Mesendoderm (in vitro differentiated cells): Measurements from ENCODE around the gene ABL1.
"Not testable (repeated sequence)": the region's sequence is repeated elsewhere in the genome, so short reads cannot be mapped to it uniquely, and the experiment has no call there.

Experiments
- DNase-seq: peaks from one replicate; pipeline ENCODE4 v3.0.0; 2013
- H2AK5ac ChIP-seq: 2 replicates; pipeline ENCODE4 v1.6.1; 2013; ENCODE audit warnings: low read length, inconsistent platforms
- H2BK120ac ChIP-seq: 2 replicates; pipeline ENCODE4 v1.6.1; 2013; ENCODE audit warnings: low read depth, mild to moderate bottlenecking, low read length, moderate library complexity, mixed read lengths
- H2BK15ac ChIP-seq: replicated peaks from 2 replicates; pipeline ENCODE4 v1.6.1; 2013; ENCODE audit warnings: low read depth, mild to moderate bottlenecking, moderate library complexity
- H2BK5ac ChIP-seq: 2 replicates; pipeline ENCODE4 v1.6.1; 2013; ENCODE audit warnings: low read length, inconsistent platforms
- H3K18ac ChIP-seq: 2 replicates; pipeline ENCODE4 v1.6.1; 2013; ENCODE audit warnings: mild to moderate bottlenecking, low read length, mixed read lengths
- H3K23ac ChIP-seq: one replicate; pipeline ENCODE4 v1.6.1; 2013; ENCODE audit warnings: low read length
- H3K27ac ChIP-seq: 2 replicates; pipeline ENCODE4 v1.5.1; 2013; ENCODE audit warnings: low read depth, mild to moderate bottlenecking, inconsistent platforms, low read length, moderate library complexity
- H3K27me3 ChIP-seq: 2 replicates; pipeline ENCODE4 v1.6.1; 2013; ENCODE audit warnings: low read length, control low read depth, mild to moderate bottlenecking, inconsistent platforms; ENCODE audit not compliant: insufficient read depth, poor library complexity
- H3K36me3 ChIP-seq: 2 replicates; pipeline ENCODE4 v1.6.1; 2013; ENCODE audit warnings: low read length, inconsistent platforms; ENCODE audit not compliant: control insufficient read depth, insufficient read depth
- H3K4ac ChIP-seq: one replicate; pipeline ENCODE4 v1.6.1; 2013; ENCODE audit warnings: low read depth, mild to moderate bottlenecking, low read length, moderate library complexity
- H3K4me1 ChIP-seq: 2 replicates; pipeline ENCODE4 v1.6.1; 2013; ENCODE audit warnings: low read depth, low read length, inconsistent platforms; ENCODE audit not compliant: control insufficient read depth
- H3K4me2 ChIP-seq: 2 replicates; pipeline ENCODE4 v1.6.1; 2013; ENCODE audit warnings: low read length
- H3K4me3 ChIP-seq: 2 replicates; pipeline ENCODE4 v1.5.1; 2013; ENCODE audit warnings: mild to moderate bottlenecking, low read length
- H3K56ac ChIP-seq: one replicate; pipeline ENCODE4 v1.6.1; 2013; ENCODE audit warnings: low read length
- H3K79me1 ChIP-seq: 2 replicates; pipeline ENCODE4 v1.6.1; 2013; ENCODE audit warnings: low read length, inconsistent platforms
- H3K79me2 ChIP-seq: 2 replicates; pipeline ENCODE4 v1.6.1; 2013; ENCODE audit warnings: mild to moderate bottlenecking, low read length; ENCODE audit not compliant: control insufficient read depth, insufficient read depth
- H3K9ac ChIP-seq: 2 replicates; pipeline ENCODE4 v1.6.1; 2013; ENCODE audit warnings: low read length, inconsistent platforms
- H4K5ac ChIP-seq: one replicate; pipeline ENCODE4 v1.6.1; 2013; ENCODE audit warnings: low read length
- H4K8ac ChIP-seq: one replicate; pipeline ENCODE4 v1.6.1; 2013; ENCODE audit warnings: low read depth, mild to moderate bottlenecking, control low read depth, low read length, moderate library complexity
- WGBS: extraction: QIAGEN DNeasy Blood & Tissue Kit; methylation state at CpG from one replicate; pipeline ENCODE4 v1.1.7; 2013; ENCODE audit warnings: low lambda C conversion rate, missing lambda C conversion rate; ENCODE audit not compliant: insufficient coverage; ENCODE audit errors: extremely low coverage; 5-methylcytosine and 5-hydroxymethylcytosine counted together

ABL1 gene

DNA sequence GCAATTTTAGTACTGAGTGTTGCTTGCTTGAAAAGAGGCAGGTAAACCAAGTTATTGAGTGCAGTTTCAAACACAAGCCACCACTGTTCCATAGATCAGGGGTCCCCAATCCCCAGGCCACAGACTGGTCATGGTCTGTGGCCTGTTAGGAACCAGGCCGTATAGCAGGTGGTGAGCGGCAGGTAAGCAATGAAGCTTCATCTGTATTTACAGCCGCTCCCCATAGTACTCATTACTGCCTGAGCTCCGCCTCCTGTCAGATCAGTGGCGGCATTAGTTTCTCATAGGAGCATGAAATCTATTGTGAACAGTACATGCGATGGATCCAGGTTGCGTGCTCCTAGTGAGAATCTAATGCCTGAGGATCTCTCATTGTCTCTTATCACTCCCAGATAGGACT is 41.5 kb upstream of the ABL1 start:
- no peak overlapping the region for H2BK5ac ChIP-seq
- peaks cover 5% of the 10 kb centered on the region for H3K79me1 ChIP-seq
- H3K4me3 ChIP-seq = no peak overlapping the region
- no peak overlapping the region for H2AK5ac ChIP-seq
- no peak overlapping the region for H3K18ac ChIP-seq
- no peak overlapping the region for H3K4me2 ChIP-seq
- H4K8ac ChIP-seq = no peak overlapping the region
- no peak for DNase-seq
- no peak overlapping the region for H3K23ac ChIP-seq
- no peaks in the 10 kb centered on the region for H3K27me3 ChIP-seq
- H3K79me2 ChIP-seq = no peaks in the 10 kb centered on the region
- no peaks in the 10 kb centered on the region for H3K36me3 ChIP-seq
- no CpG with 5 or more reads among the region's 7 CpGs for WGBS
- no peak overlapping the region for H3K56ac ChIP-seq
- no peaks in the 10 kb centered on the region for H3K4me1 ChIP-seq
- H3K27ac ChIP-seq = no peak overlapping the region
- H2BK15ac ChIP-seq = no peak overlapping the region
- no peak overlapping the region for H2BK120ac ChIP-seq
- H3K4ac ChIP-seq = no peak overlapping the region
- no peak overlapping the region for H4K5ac ChIP-seq
- H3K9ac ChIP-seq = no peak overlapping the region

DNA sequence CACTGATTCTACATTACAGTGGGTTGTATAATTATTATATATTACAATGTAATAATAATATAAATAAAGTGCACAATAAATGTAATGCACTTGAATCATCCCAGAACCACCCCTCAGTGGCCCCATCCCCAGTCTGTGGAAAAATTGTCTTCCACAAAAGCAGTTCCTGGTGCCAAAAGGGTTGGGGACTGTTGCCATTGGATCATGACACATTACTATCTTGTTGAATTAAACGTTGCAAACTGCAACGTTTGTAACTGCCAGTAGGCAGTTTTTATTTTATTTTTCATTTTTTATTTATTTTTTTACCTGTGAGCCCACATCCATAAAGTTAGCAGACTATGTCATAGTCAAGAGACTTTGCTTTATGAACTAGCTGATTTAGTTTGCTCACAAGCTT is 41.0 kb upstream of the ABL1 start:
- DNase-seq, H3K4me1 ChIP-seq: not testable (repeated sequence)

DNA sequence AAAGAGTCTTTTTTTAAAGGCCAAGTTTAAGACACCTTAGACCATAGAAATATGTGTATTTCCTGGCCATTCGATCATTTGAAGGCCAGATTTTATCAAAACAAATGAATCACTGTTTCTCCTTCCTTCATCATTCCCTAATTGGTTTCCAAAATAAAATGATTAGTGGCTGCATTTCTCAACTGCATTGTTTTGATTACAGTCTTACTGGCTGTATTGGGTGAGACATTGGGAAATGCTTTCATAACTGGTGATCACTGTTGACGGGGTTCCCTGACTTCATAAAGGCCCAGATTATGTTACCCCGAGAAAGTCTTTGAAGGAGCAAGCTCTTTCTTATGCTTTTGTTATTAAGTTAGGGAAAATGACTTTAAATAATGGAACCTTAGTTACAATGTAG is 40.6 kb upstream of the ABL1 start:
- not testable (repeated sequence) for H3K4me1 ChIP-seq, H2BK15ac ChIP-seq, H3K79me2 ChIP-seq, H3K56ac ChIP-seq, H2BK5ac ChIP-seq, H3K23ac ChIP-seq, H3K4ac ChIP-seq, DNase-seq, H3K27ac ChIP-seq, H3K18ac ChIP-seq, H2AK5ac ChIP-seq, H3K36me3 ChIP-seq, H3K4me3 ChIP-seq, H3K9ac ChIP-seq, H3K79me1 ChIP-seq, H2BK120ac ChIP-seq, H3K4me2 ChIP-seq, H4K8ac ChIP-seq, H3K27me3 ChIP-seq, H4K5ac ChIP-seq
- no CpG with 5 or more reads among the region's 3 CpGs for WGBS

More for the DNA sequence above, 41.0 kb upstream of the ABL1 start:
- not testable (repeated sequence) for H3K18ac ChIP-seq, H3K27ac ChIP-seq, H3K4ac ChIP-seq, H3K27me3 ChIP-seq, H3K4me2 ChIP-seq, H3K23ac ChIP-seq, H3K56ac ChIP-seq, H3K4me3 ChIP-seq, H2AK5ac ChIP-seq, H2BK15ac ChIP-seq, H3K36me3 ChIP-seq, H2BK5ac ChIP-seq, H2BK120ac ChIP-seq, H3K9ac ChIP-seq, H3K79me1 ChIP-seq, H4K8ac ChIP-seq, H3K79me2 ChIP-seq, H4K5ac ChIP-seq
- WGBS = no CpG with 5 or more reads among the region's 2 CpGs

DNA sequence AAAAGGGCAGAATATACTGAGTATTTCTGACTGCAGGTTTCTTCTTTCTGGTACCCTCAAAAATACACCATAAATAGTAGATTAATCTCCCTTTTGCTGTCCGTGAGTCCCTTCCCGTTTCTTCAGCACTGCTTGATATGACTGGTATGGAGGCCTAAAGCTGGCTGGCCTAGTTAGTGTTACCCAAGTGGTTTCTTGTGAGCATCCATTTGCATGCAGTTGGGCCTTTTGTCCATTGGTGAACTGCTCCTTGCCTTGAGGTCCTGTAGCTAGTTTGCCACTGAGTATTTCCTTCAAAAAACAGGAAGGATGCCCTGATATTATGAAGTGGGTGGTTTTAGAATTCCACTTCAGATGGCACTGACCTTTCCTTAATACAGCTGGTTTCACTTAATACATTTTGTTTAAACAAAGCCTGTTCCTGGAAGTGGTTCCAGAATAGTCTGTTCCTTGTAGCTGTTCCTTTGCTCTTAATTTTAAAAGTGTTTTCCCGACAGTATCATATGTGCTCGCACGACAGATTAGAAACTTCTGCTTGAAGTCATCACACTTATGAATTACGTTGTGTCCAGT is 40.0 kb upstream of the ABL1 start:
- Histone ChIP-seq H3K79me1 (peaks cover 10% of the 10 kb centered on the region), H3K27me3 (no peaks in the 10 kb centered on the region), H3K4me3 (no peak overlapping the region), H3K27ac (no peak overlapping the region), H2AK5ac (no peak overlapping the region), H3K9ac (no peak overlapping the region), H3K4me2 (no peak overlapping the region), H3K79me2 (no peaks in the 10 kb centered on the region), H3K56ac (no peak overlapping the region), H2BK15ac (no peak overlapping the region), H2BK120ac (no peak overlapping the region), H3K4ac (no peak overlapping the region), H3K23ac (no peak overlapping the region), H3K36me3 (no peaks in the 10 kb centered on the region), H3K4me1 (no peaks in the 10 kb centered on the region), H2BK5ac (no peak overlapping the region), H4K5ac (no peak overlapping the region), H3K18ac (no peak overlapping the region), H4K8ac (no peak overlapping the region)
- no peak for DNase-seq
- no CpG with 5 or more reads among the region's 6 CpGs for WGBS

DNA sequence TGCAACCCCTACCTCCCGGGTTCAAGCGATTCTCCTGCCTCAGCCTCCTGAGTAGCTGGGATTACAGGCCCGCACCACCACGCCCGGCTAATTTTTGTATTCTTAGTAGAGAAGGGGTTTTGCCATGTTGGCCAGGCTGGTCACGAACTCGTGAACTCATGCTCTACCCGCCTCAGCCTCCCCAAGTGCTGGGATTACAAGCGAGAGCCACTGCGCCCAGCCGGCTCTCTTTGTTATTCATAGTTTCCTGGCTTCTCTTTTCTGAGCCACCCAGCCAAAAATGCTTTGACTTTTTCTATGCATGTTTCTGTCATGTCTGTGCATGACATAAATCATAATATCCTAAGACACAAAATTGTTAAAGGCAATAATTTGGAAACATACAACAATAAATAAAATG is 31.9 kb upstream of the ABL1 start:
- H3K4ac ChIP-seq, H3K9ac ChIP-seq, H3K23ac ChIP-seq, H2BK120ac ChIP-seq, H3K4me2 ChIP-seq, H3K4me3 ChIP-seq, H3K27me3 ChIP-seq, H3K79me2 ChIP-seq, H2AK5ac ChIP-seq, H3K36me3 ChIP-seq, H3K56ac ChIP-seq, H2BK15ac ChIP-seq, H3K79me1 ChIP-seq, H3K27ac ChIP-seq, H3K4me1 ChIP-seq, DNase-seq, H3K18ac ChIP-seq, H4K8ac ChIP-seq, H2BK5ac ChIP-seq, H4K5ac ChIP-seq: not testable (repeated sequence)
- WGBS = no CpG with 5 or more reads among the region's 11 CpGs
